H1 (cell line): ENCODE data around the gene SVEP1. TPM values are rescaled to one million over a fixed set of nuclear protein-coding genes. Genes with fewer than 3 reads are reported as not detected.

Source experiments
- CTCF ChIA-PET: fragments of 300-600 bp; sonication (Branson Sonifier 250); formaldehyde crosslinking; loops from one replicate; lab custom pipeline; 2021; ENCODE audit not compliant: partially characterized antibody; lab: Charles Lee
- POLR2A ChIA-PET: fragments of 300-600 bp; sonication (Branson Sonifier 250); formaldehyde crosslinking; loops from one replicate; lab custom pipeline; 2021; ENCODE audit warnings: inconsistent platforms; ENCODE audit not compliant: partially characterized antibody; lab: Charles Lee
- DNase-seq, 2 experiments: peaks; one replicate each; pipeline versions ENCODE4 v3.0.0 to v3.0.0-alpha.2; 2010 to 2022; ENCODE audit warnings: low spot score in 2 of 2, low read depth in 1 of 2, mixed read lengths in 1 of 2
- FAIRE-seq: peaks from 2 replicates; lab custom pipeline; 2011; peaks lifted over from hg19 to GRCh38; lab: Jason Lieb, UNC
- H2AFZ ChIP-seq: 2 replicates; pipeline ENCODE4 v1.8.1; 2012; ENCODE audit warnings: low read length, inconsistent platforms
- H2AK5ac ChIP-seq: 2 replicates; pipeline ENCODE4 v1.6.1; 2013; ENCODE audit warnings: low read depth, low read length
- H2BK120ac ChIP-seq: replicated peaks from 2 replicates; pipeline ENCODE3; 2013; ENCODE audit warnings: low read depth, low read length, inconsistent platforms
- H2BK12ac ChIP-seq: 2 replicates; pipeline ENCODE4 v1.6.1; 2013; ENCODE audit warnings: low read depth, low read length
- H2BK15ac ChIP-seq: 2 replicates; pipeline ENCODE4 v1.6.1; 2013; ENCODE audit warnings: low read length
- H2BK20ac ChIP-seq: 2 replicates; pipeline ENCODE4 v1.6.1; 2013; ENCODE audit warnings: low read length
- H2BK5ac ChIP-seq: 2 replicates; pipeline ENCODE4 v1.6.1; 2013; ENCODE audit warnings: low read depth, low read length
- H3K14ac ChIP-seq: 2 replicates; pipeline ENCODE4 v1.6.1; 2013; ENCODE audit warnings: inconsistent platforms; ENCODE audit not compliant: insufficient read length
- H3K18ac ChIP-seq: 2 replicates; pipeline ENCODE4 v1.6.1; 2013; ENCODE audit warnings: low read length; ENCODE audit errors: extremely low read depth
- H3K23ac ChIP-seq: 2 replicates; pipeline ENCODE4 v1.6.1; 2013; ENCODE audit warnings: inconsistent platforms; ENCODE audit not compliant: insufficient read length
- H3K23me2 ChIP-seq: 2 replicates; pipeline ENCODE4 v1.6.1; 2013; ENCODE audit warnings: low read depth, low read length
- H3K27ac ChIP-seq: 2 replicates; pipeline ENCODE4 v1.6.1; 2011; ENCODE audit warnings: low read depth, low read length, inconsistent platforms
- H3K27me3 ChIP-seq, 4 experiments: replicated peaks in 1 of 4; 1 replicate in 1 of 4; 2 replicates in 3 of 4; pipeline versions ENCODE4 v1.6.1 to v1.8.1; 2011 to 2013; ENCODE audit warnings: low read length in 3 of 4, mild to moderate bottlenecking in 3 of 4, inconsistent platforms in 2 of 4, mixed read lengths in 2 of 4, moderate library complexity in 1 of 4; ENCODE audit not compliant: control insufficient read depth in 3 of 4, insufficient read depth in 3 of 4; ENCODE audit errors: extremely low read depth in 1 of 4
- H3K36me3 ChIP-seq, 4 experiments: 2 replicates each; pipeline versions ENCODE4 v1.6.1 to v1.8.1; 2011 to 2013; ENCODE audit warnings: mild to moderate bottlenecking in 4 of 4, low read length in 3 of 4, moderate library complexity in 2 of 4, control low read depth in 1 of 4, inconsistent platforms in 1 of 4; ENCODE audit not compliant: insufficient read depth in 4 of 4, control insufficient read depth in 2 of 4
- H3K4ac ChIP-seq: replicated peaks from 2 replicates; pipeline ENCODE3; 2013; ENCODE audit warnings: low read length, low read depth, mixed read lengths, inconsistent platforms; ENCODE audit not compliant: insufficient read length
- H3K4me1 ChIP-seq, 4 experiments: replicated peaks in 1 of 4; 1 replicate in 1 of 4; 2 replicates in 3 of 4; pipeline versions ENCODE4 v1.6.1 to v1.8.1; 2011 to 2013; ENCODE audit warnings: low read length in 3 of 4, inconsistent platforms in 2 of 4, mixed read lengths in 1 of 4; ENCODE audit not compliant: insufficient read depth in 4 of 4, control insufficient read depth in 3 of 4
- H3K4me2 ChIP-seq, 2 experiments: 2 replicates each; pipeline versions ENCODE4 v1.6.1 to v1.8.1; 2011 to 2013; ENCODE audit warnings: low read depth in 2 of 2, low read length in 2 of 2, control low read depth in 1 of 2, inconsistent platforms in 1 of 2, mild to moderate bottlenecking in 1 of 2; ENCODE audit not compliant: insufficient read depth in 1 of 2
- H3K4me3 ChIP-seq, 4 experiments: fragments of 200-600, 300-600 bp in 1 of 4; sonication (generic), shearing (Covaris generic), sonication (Bioruptor Twin) in 1 of 4; 2 replicates each; pipeline versions ENCODE4 v1.5.1 to v1.8.1; 2011 to 2016; ENCODE audit warnings: low read length in 4 of 4, low read depth in 3 of 4, control low read depth in 2 of 4, inconsistent platforms in 2 of 4, mild to moderate bottlenecking in 2 of 4, mixed read lengths in 1 of 4, moderate library complexity in 1 of 4; ENCODE audit not compliant: insufficient read depth in 2 of 4; ENCODE audit errors: extremely low read depth in 1 of 4
- H3K56ac ChIP-seq: replicated peaks from 2 replicates; pipeline ENCODE3; 2013; ENCODE audit warnings: low read depth, mild to moderate bottlenecking, mixed read lengths, low read length, inconsistent platforms; ENCODE audit not compliant: insufficient read length
- H3K79me1 ChIP-seq: 2 replicates; pipeline ENCODE4 v1.6.1; 2013; ENCODE audit warnings: low read depth, low read length, control low read depth
- H3K79me2 ChIP-seq, 2 experiments: 2 replicates each; pipeline versions ENCODE4 v1.6.1 to v1.8.1; 2012 to 2013; ENCODE audit warnings: low read length in 2 of 2, mild to moderate bottlenecking in 2 of 2, inconsistent platforms in 1 of 2; ENCODE audit not compliant: insufficient read depth in 2 of 2, control insufficient read depth in 1 of 2
- H3K9ac ChIP-seq, 4 experiments: replicated peaks in 1 of 4; 1 replicate in 1 of 4; 2 replicates in 3 of 4; pipeline versions ENCODE4 v1.6.1 to v1.8.1; 2011 to 2013; ENCODE audit warnings: low read depth in 3 of 4, low read length in 3 of 4, control low read depth in 2 of 4, mild to moderate bottlenecking in 2 of 4, moderate library complexity in 2 of 4, inconsistent platforms in 1 of 4; ENCODE audit errors: extremely low read depth in 1 of 4
- H3K9me3 ChIP-seq, 2 experiments: 2 replicates each; pipeline versions ENCODE4 v1.6.1 to v1.8.1; 2012 to 2013; ENCODE audit warnings: mild to moderate bottlenecking in 2 of 2, moderate library complexity in 2 of 2, control low read depth in 1 of 2, inconsistent platforms in 1 of 2, low read depth in 1 of 2, low read length in 1 of 2, mixed read lengths in 1 of 2; ENCODE audit not compliant: insufficient read depth in 2 of 2
- H4K20me1 ChIP-seq, 2 experiments: replicated peaks in 1 of 2; 2 replicates each; pipeline versions ENCODE3 to v1.8.1; 2011 to 2013; ENCODE audit warnings: inconsistent platforms in 2 of 2, low read length in 2 of 2, mild to moderate bottlenecking in 1 of 2; ENCODE audit not compliant: insufficient read depth in 2 of 2, control insufficient read depth in 1 of 2
- H4K5ac ChIP-seq: 2 replicates; pipeline ENCODE4 v1.6.1; 2013; ENCODE audit warnings: low read length, low read depth, mixed read lengths, inconsistent platforms; ENCODE audit not compliant: insufficient read length
- H4K8ac ChIP-seq: 2 replicates; pipeline ENCODE4 v1.8.0; 2013; ENCODE audit warnings: mild to moderate bottlenecking, moderate library complexity, low read length, inconsistent platforms; ENCODE audit not compliant: insufficient read depth; ENCODE audit errors: extremely low read depth
- H4K91ac ChIP-seq: replicated peaks from 2 replicates; pipeline ENCODE3; 2013; ENCODE audit warnings: low read length, mixed read lengths, inconsistent platforms; ENCODE audit not compliant: insufficient read length
- ATF2 ChIP-seq: IDR thresholded peaks from 2 replicates; pipeline ENCODE4 v1.6.1; 2012; ENCODE audit warnings: low read length, inconsistent platforms
- BACH1 ChIP-seq: IDR thresholded peaks from 2 replicates; pipeline ENCODE4 v1.6.1; 2012; ENCODE audit warnings: low read length, improper control_type of control experiment
- BRCA1 ChIP-seq: IDR thresholded peaks from 2 replicates; pipeline ENCODE4 v1.6.1; 2012; ENCODE audit warnings: low read depth, low read length, improper control_type of control experiment
- CREB1 ChIP-seq: IDR thresholded peaks from 2 replicates; pipeline ENCODE4 v1.6.1; 2012; ENCODE audit warnings: inconsistent platforms
- HDAC2 ChIP-seq, 2 experiments: fragments of 300-600 bp in 1 of 2; sonication (generic) in 1 of 2; IDR thresholded peaks; 2 replicates each; pipeline ENCODE4 v1.6.1; 2011 to 2012; ENCODE audit warnings: low read depth in 2 of 2, low read length in 2 of 2, mild to moderate bottlenecking in 2 of 2, moderate library complexity in 2 of 2, borderline replicate concordance in 1 of 2, inconsistent platforms in 1 of 2
- JUND ChIP-seq: IDR thresholded peaks from 2 replicates; pipeline ENCODE4 v1.6.1; 2011; ENCODE audit warnings: mild to moderate bottlenecking, improper control_type of control experiment, low read length
- KDM4A ChIP-seq: IDR thresholded peaks from one replicate; pipeline ENCODE4 v1.7.1; 2012; ENCODE audit warnings: low read depth, mild to moderate bottlenecking, moderate library complexity, low read length, inconsistent platforms; ENCODE audit not compliant: severe bottlenecking
- SAP30 ChIP-seq: fragments of 300-600 bp; sonication (generic); IDR thresholded peaks from 2 replicates; pipeline ENCODE4 v1.7.1; 2012; ENCODE audit warnings: low read length, moderate library complexity, mild to moderate bottlenecking, inconsistent platforms; ENCODE audit not compliant: insufficient read depth, insufficient replicate concordance
- SIRT6 ChIP-seq: IDR thresholded peaks from one replicate; pipeline ENCODE4 v1.7.1; 2012; ENCODE audit warnings: low read length, inconsistent platforms
- TAF1 ChIP-seq: IDR thresholded peaks from 2 replicates; pipeline ENCODE4 v1.6.1; 2011; ENCODE audit warnings: mild to moderate bottlenecking, low read depth, low read length
- TEAD4 ChIP-seq: IDR thresholded peaks from 2 replicates; pipeline ENCODE4 v1.6.1; 2012; ENCODE audit warnings: low read depth, low read length, inconsistent platforms, mixed read lengths
- ZNF274 ChIP-seq: IDR thresholded peaks from 2 replicates; pipeline ENCODE4 v1.7.0; 2012; ENCODE audit warnings: low read length, borderline replicate concordance; ENCODE audit errors: extremely low read depth
- WGBS, 2 experiments: shearing (Covaris generic) in 1 of 2; methylation state at CpG; one replicate each; pipeline versions ENCODE4 v1.1.6 to v1.1.7; 2013 to 2015; ENCODE audit warnings: low lambda C conversion rate in 2 of 2, mixed read lengths in 2 of 2, inconsistent platforms in 1 of 2, low coverage in 1 of 2, missing lambda C conversion rate in 1 of 2; ENCODE audit not compliant: insufficient replicate concordance in 2 of 2, insufficient coverage in 1 of 2, insufficient read length in 1 of 2; ENCODE audit errors: extremely low coverage in 1 of 2, missing lambda C conversion rate in 1 of 2; 5-methylcytosine and 5-hydroxymethylcytosine counted together
- polyA plus RNA-seq, 7 experiments: library from polyadenylated mRNA; depleted of rRNA in 3 of 7; stranded (reverse) in 5 of 7; unstranded in 2 of 7; fragments of >200 nt in 5 of 7; fragments of 200-250 nt in 2 of 7; gene quantifications; 1 replicate in 5 of 7; 2 replicates in 1 of 7; 4 replicates in 1 of 7; pipeline versions ENCODE4 v1.2.1 to v1.2.3, GENCODE V29; 2011 to 2013; ENCODE audit warnings: missing spikeins in 2 of 7, mixed read lengths in 2 of 7
- total RNA-seq: library from RNA; stranded (reverse); fragmentation: NEBNext Ultra II Directional; extraction: Animal tissue kit (Norgen Biotek cat#: 25700); gene quantifications from 2 replicates; pipeline ENCODE4 v1.2.1, GENCODE V29; 2021

SVEP1 gene
- total and polyA plus RNA-seq, 2 of the 8 experiments (the other 6 are each of a cell fraction or from before 2014, with no cell fraction given): 0.11 to 0.37 TPM

GRCh38 chr9:110546411-110546871 lies 33.1 kb downstream of the SVEP1 start:
- ChIA-PET POLR2A (no interaction called here), CTCF (no interaction called here)
- Histone ChIP-seq H3K4me1 (peaks cover 0 to 5% (median 2%) of the 10 kb centered on the region in 4 experiments; a peak in 3 of 7 replicates), H4K5ac (no peak overlapping the region), H4K20me1 (no peaks in the 10 kb centered on the region), H3K27ac (no peak overlapping the region), H3K4me3 (no peak overlapping the region), H3K4ac (no peak overlapping the region), H3K9me3 (no peaks in the 10 kb centered on the region), H3K56ac (no peak overlapping the region), H2BK120ac (no peak overlapping the region), H2BK12ac (no peak overlapping the region), H2BK15ac (no peak overlapping the region), H3K9ac (no peak overlapping the region), H2AK5ac (no peak overlapping the region), H3K36me3 (no peaks in the 10 kb centered on the region; a peak in 1 of 8 replicates), H4K8ac (no peak overlapping the region), H4K91ac (no peak overlapping the region), H3K23ac (no peak overlapping the region), H3K27me3 (no peaks in the 10 kb centered on the region), H3K79me2 (no peaks in the 10 kb centered on the region), H2BK5ac (no peak overlapping the region), H3K18ac (no peak overlapping the region), H3K4me2 (no peak overlapping the region), H3K23me2 (no peaks in the 10 kb centered on the region; the same call in 1 of the 2 replicates), H2BK20ac (no peak overlapping the region), H2AFZ (no peak overlapping the region), H3K14ac (no peak overlapping the region), H3K79me1 (no peaks in the 10 kb centered on the region)
- no peak for DNase-seq
- no peak for FAIRE-seq
- 90% methylated on average over 5 of the region's 5 CpGs; no CpG with 5 or more reads in 1 of the 2 experiments for WGBS, 2 experiments
- TF ChIP-seq KDM4A (no peak), JUND (no peak), SIRT6 (no peak), BACH1 (no peak), TAF1 (no peak), ZNF274 (no peak), SAP30 (no peak), HDAC2 (IDR thresholded peaks at IDR 0.05; ENCODE audit: borderline replicate concordance in 1 of 2, low read depth in 2 of 2, low read length in 2 of 2) (no peak), CREB1 (no peak), ATF2 (no peak), BRCA1 (no peak), TEAD4 (no peak)
